ENCODE measurements around the gene PATZ1.

DNA sequence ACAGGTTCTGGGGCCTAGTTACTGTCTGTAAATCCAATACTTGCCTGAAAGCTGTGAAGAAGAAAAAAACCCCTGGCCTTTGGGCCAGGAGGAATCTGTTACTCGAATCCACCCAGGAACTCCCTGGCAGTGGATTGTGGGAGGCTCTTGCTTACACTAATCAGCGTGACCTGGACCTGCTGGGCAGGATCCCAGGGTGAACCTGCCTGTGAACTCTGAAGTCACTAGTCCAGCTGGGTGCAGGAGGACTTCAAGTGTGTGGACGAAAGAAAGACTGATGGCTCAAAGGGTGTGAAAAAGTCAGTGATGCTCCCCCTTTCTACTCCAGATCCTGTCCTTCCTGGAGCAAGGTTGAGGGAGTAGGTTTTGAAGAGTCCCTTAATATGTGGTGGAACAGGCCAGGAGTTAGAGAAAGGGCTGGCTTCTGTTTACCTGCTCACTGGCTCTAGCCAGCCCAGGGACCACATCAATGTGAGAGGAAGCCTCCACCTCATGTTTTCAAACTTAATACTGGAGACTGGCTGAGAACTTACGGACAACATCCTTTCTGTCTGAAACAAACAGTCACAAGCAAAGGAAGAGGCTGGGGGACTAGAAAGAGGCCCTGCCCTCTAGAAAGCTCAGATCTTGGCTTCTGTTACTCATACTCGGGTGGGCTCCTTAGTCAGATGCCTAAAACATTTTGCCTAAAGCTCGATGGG lies 67.4 kb downstream of the PATZ1 start:
- TF ChIP-seq, protein P1, sequence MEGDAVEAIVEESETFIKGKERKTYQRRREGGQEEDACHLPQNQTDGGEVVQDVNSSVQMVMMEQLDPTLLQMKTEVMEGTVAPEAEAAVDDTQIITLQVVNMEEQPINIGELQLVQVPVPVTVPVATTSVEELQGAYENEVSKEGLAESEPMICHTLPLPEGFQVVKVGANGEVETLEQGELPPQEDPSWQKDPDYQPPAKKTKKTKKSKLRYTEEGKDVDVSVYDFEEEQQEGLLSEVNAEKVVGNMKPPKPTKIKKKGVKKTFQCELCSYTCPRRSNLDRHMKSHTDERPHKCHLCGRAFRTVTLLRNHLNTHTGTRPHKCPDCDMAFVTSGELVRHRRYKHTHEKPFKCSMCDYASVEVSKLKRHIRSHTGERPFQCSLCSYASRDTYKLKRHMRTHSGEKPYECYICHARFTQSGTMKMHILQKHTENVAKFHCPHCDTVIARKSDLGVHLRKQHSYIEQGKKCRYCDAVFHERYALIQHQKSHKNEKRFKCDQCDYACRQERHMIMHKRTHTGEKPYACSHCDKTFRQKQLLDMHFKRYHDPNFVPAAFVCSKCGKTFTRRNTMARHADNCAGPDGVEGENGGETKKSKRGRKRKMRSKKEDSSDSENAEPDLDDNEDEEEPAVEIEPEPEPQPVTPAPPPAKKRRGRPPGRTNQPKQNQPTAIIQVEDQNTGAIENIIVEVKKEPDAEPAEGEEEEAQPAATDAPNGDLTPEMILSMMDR (IDR thresholded peaks at IDR 0.05; ENCODE audit: insufficient read depth, low read depth, low read length), result no peak
- no peak for TF ChIP-seq EZH2 (IDR thresholded peaks at IDR 0.05; ENCODE audit: insufficient read depth, low read length)
